Liver (tissue), 3 donors: ENCODE measurements around the gene TRMT11.

Experiments used
- FOXA2 ChIP-seq: IDR thresholded peaks from 2 replicates; pipeline ENCODE4 v1.6.1; 2016; ENCODE audit warnings: antibody characterized with exemption
- GABPA ChIP-seq, 2 donors: IDR thresholded peaks in 1 of 2; conservative IDR thresholded peaks in 1 of 2; 2 replicates each; pipeline ENCODE4 v1.6.1; 2016; ENCODE audit warnings: antibody characterized with exemption in 2 of 2, mild to moderate bottlenecking in 1 of 2, moderate library complexity in 1 of 2
- JUND ChIP-seq, 2 donors: IDR thresholded peaks; 2 replicates each; pipeline ENCODE4 v1.6.1; 2016; ENCODE audit warnings: antibody characterized with exemption in 2 of 2
- NR2F2 ChIP-seq: IDR thresholded peaks from 2 replicates; pipeline ENCODE4 v1.6.1; 2016; ENCODE audit warnings: antibody characterized with exemption
- RAD21 ChIP-seq, 2 donors: IDR thresholded peaks; 2 replicates each; pipeline ENCODE4 v1.6.1; 2016; ENCODE audit warnings: antibody characterized with exemption in 2 of 2, mild to moderate bottlenecking in 2 of 2
- RXRA ChIP-seq, 2 donors: IDR thresholded peaks; 2 replicates each; pipeline ENCODE4 v1.6.1; 2017 to 2018; ENCODE audit warnings: antibody characterized with exemption in 2 of 2, mild to moderate bottlenecking in 1 of 2
- SP1 ChIP-seq: IDR thresholded peaks from 2 replicates; pipeline ENCODE4 v1.6.1; 2018; ENCODE audit warnings: antibody characterized with exemption, mild to moderate bottlenecking
- TAF1 ChIP-seq: conservative IDR thresholded peaks from 2 replicates; pipeline ENCODE4 v1.6.1; 2016; ENCODE audit warnings: antibody characterized with exemption, mild to moderate bottlenecking
- YY1 ChIP-seq: IDR thresholded peaks from 2 replicates; pipeline ENCODE4 v1.6.1; 2016; ENCODE audit warnings: antibody characterized with exemption, mild to moderate bottlenecking
- TF ChIP-seq, protein P1 (sequence below): fragments of 150-350 bp; IDR thresholded peaks from 2 replicates; pipeline ENCODE4 v1.5.1; 2017; ENCODE audit warnings: improper control_type of control experiment, low read depth, low read length; ENCODE audit not compliant: missing input control
- TF ChIP-seq, protein P2 (sequence below): IDR thresholded peaks from 2 replicates; pipeline ENCODE4 v1.6.1; 2016; ENCODE audit warnings: antibody characterized with exemption
- TF ChIP-seq, protein P3 (sequence below): IDR thresholded peaks from 2 replicates; pipeline ENCODE4 v1.6.1; 2016; ENCODE audit warnings: antibody characterized with exemption, mild to moderate bottlenecking
- TF ChIP-seq, protein P4 (sequence below): IDR thresholded peaks from 2 replicates; pipeline ENCODE4 v1.6.1; 2016; ENCODE audit warnings: antibody characterized with exemption
- TF ChIP-seq, protein P5 (sequence below): IDR thresholded peaks from 2 replicates; pipeline ENCODE4 v1.6.1; 2016; ENCODE audit warnings: antibody characterized with exemption
- donor health status: healthy.
- donor health status: healthy.

DNA sequence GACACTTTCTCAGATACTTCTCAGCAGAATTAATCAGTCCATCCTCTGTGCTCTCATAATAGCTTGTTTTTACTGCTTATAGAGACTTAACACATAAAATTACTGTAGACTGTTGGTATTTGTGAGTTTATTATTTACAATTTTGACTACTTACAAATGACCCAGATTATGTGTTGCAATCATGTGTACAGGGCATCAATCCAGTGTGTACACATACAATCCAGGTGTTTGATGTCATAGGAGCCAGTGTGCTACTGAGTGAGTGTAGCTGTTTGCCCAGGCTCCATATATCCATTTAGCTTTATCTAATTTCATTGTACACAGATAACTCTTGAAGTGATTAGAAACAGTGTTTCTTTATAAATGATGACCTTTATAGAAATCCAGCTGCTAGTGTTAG is 31.3 kb downstream of the TRMT11 start:
- TF ChIP-seq, protein P1, sequence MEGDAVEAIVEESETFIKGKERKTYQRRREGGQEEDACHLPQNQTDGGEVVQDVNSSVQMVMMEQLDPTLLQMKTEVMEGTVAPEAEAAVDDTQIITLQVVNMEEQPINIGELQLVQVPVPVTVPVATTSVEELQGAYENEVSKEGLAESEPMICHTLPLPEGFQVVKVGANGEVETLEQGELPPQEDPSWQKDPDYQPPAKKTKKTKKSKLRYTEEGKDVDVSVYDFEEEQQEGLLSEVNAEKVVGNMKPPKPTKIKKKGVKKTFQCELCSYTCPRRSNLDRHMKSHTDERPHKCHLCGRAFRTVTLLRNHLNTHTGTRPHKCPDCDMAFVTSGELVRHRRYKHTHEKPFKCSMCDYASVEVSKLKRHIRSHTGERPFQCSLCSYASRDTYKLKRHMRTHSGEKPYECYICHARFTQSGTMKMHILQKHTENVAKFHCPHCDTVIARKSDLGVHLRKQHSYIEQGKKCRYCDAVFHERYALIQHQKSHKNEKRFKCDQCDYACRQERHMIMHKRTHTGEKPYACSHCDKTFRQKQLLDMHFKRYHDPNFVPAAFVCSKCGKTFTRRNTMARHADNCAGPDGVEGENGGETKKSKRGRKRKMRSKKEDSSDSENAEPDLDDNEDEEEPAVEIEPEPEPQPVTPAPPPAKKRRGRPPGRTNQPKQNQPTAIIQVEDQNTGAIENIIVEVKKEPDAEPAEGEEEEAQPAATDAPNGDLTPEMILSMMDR, result no peak
- TF ChIP-seq JUND (IDR thresholded peaks at IDR 0.05) (peak; percentile 31 to 56), YY1 (no peak), SP1 (no peak), GABPA (IDR thresholded peaks at IDR 0.05 in 1 of 2, conservative IDR thresholded peaks at IDR 0.05 in 1 of 2) (no peak), NR2F2 (no peak), TAF1 (no peak), RXRA (IDR thresholded peaks at IDR 0.05) (peak in 1 of 2 donors; percentile 44), FOXA2 (peak; percentile 90), RAD21 (IDR thresholded peaks at IDR 0.05) (no peak)
- TF ChIP-seq, protein P2, sequence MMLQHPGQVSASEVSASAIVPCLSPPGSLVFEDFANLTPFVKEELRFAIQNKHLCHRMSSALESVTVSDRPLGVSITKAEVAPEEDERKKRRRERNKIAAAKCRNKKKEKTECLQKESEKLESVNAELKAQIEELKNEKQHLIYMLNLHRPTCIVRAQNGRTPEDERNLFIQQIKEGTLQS, result no peak
- TF ChIP-seq, protein P3, sequence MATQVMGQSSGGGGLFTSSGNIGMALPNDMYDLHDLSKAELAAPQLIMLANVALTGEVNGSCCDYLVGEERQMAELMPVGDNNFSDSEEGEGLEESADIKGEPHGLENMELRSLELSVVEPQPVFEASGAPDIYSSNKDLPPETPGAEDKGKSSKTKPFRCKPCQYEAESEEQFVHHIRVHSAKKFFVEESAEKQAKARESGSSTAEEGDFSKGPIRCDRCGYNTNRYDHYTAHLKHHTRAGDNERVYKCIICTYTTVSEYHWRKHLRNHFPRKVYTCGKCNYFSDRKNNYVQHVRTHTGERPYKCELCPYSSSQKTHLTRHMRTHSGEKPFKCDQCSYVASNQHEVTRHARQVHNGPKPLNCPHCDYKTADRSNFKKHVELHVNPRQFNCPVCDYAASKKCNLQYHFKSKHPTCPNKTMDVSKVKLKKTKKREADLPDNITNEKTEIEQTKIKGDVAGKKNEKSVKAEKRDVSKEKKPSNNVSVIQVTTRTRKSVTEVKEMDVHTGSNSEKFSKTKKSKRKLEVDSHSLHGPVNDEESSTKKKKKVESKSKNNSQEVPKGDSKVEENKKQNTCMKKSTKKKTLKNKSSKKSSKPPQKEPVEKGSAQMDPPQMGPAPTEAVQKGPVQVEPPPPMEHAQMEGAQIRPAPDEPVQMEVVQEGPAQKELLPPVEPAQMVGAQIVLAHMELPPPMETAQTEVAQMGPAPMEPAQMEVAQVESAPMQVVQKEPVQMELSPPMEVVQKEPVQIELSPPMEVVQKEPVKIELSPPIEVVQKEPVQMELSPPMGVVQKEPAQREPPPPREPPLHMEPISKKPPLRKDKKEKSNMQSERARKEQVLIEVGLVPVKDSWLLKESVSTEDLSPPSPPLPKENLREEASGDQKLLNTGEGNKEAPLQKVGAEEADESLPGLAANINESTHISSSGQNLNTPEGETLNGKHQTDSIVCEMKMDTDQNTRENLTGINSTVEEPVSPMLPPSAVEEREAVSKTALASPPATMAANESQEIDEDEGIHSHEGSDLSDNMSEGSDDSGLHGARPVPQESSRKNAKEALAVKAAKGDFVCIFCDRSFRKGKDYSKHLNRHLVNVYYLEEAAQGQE, result peak; percentile 17
- TF ChIP-seq, protein P4, sequence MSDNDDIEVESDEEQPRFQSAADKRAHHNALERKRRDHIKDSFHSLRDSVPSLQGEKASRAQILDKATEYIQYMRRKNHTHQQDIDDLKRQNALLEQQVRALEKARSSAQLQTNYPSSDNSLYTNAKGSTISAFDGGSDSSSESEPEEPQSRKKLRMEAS, result no peak
- TF ChIP-seq, protein P5, sequence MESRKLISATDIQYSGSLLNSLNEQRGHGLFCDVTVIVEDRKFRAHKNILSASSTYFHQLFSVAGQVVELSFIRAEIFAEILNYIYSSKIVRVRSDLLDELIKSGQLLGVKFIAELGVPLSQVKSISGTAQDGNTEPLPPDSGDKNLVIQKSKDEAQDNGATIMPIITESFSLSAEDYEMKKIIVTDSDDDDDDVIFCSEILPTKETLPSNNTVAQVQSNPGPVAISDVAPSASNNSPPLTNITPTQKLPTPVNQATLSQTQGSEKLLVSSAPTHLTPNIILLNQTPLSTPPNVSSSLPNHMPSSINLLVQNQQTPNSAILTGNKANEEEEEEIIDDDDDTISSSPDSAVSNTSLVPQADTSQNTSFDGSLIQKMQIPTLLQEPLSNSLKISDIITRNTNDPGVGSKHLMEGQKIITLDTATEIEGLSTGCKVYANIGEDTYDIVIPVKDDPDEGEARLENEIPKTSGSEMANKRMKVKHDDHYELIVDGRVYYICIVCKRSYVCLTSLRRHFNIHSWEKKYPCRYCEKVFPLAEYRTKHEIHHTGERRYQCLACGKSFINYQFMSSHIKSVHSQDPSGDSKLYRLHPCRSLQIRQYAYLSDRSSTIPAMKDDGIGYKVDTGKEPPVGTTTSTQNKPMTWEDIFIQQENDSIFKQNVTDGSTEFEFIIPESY, result no peak
